Umbilical cord (tissue), 2 donors: ENCODE data around the gene APMAP. TPM values are rescaled to one million over a fixed set of nuclear protein-coding genes. Genes with fewer than 3 reads are reported as not detected.

Source experiments
- DNase-seq: peaks from one replicate; pipeline ENCODE4 v3.0.0-alpha.2; 2015; ENCODE audit warnings: low spot score
- total RNA-seq: library from RNA; depleted of rRNA; stranded (reverse); fragments of >200 nt; gene quantifications from one replicate; pipeline ENCODE4 v1.2.3, GENCODE V29; 2014; ENCODE audit warnings: low replicate concordance; ENCODE audit not compliant: insufficient read depth

APMAP gene
- total RNA-seq, 1 donor from 2014 or later: 34.2 TPM

- no peak for DNase-seq
These were observed 4.4 kb downstream of the APMAP start for GRCh38 chr20:24987873-24988835.

DNA sequence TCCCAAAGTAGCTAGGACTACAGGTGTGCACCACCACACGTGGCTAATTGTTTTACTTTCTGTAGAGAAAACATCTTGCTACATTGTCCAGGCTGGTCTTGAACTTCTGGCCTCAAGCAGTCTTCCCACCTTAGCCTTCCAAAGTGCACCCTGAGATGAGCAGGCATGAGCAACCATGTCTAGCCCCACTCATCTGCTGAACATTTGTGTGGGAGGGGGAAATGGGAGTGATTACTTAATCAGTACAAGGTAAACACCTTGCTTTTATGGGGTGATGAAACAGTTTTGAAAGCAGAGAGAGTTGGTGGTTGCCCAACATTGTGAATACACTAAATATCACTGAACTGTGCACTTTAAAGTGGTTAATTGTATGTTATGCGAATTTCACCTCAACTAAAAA is 5.3 kb downstream of the APMAP start:
- no peak for DNase-seq

DNA sequence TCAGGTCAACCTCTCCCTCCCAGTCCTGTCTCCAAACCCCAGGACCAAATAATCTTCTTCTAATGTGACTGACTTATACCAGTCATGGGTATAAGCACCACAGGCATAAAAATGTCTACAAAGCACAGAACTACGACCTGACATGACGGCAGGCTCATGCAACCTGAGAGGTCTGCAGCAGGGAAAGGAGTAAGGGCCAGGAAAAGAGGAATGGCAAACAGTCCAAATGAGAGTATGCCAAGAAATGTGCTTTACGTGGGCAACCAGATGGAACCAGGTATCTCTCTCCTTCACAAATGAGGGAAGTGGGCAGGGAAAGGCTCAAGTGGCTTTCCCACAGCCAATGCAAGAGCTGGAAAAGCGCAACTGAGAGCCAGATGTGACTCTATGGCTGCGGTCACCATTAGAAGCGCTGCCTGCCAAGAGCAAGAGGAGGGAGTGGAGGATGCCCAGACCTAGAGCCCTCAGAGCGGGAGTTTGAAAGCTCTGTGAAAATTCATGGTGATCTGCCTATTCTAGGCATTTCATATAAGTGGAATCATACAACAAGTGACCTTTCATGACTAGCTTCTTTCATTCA is 6.0 kb downstream of the APMAP start:
- no peak for DNase-seq

DNA sequence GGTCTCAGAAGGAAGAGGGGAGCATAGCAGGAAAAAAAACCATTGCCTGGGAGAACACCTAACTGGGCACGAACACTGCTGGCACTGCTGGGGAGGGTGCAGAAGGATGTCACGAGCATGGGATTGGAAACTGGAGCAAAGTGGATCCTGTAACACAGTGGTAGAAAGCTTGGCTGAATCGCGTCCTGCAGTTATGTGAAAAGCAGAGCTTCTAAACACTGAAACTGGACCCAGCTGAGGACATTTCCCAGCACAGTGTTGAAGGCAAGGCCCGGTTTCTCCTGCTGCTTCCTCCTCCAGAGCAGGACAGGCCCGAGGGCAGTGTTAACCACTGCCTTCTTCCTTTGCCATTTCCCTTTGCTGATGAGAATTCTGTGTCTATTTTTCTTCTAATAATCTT is 6.7 kb downstream of the APMAP start:
- no peak for DNase-seq

DNA sequence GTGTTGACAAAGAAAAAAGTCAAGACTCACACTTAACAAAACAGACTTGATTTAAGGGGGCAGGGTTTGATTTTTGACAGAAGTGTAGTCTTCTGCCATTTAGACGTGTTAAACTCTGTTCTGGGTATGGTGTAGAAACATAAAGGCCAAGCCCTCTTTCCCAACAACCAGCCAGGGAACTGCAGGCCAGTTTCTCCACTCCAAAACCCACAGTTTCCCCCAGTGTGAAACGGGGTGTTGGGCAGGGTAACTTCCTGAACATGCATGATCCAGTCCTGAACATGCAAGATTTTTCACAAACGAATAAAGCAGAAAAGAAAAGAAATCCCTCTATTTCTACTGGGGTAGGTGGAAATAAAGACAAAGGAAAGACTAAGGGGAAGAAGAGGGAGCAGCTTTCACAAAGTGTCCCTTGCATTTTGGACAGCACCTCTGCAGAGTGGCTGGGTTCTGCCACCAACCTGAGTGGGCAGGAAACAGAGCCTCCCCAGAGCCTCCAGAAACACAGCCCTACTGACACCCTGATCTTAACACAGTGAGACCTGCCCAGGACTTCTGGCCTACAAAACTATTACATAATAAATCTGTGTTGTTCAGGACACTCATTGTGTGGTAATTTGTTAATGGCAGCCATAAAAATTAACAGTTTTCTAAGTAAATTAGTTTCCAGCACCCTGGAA is 7.5 kb downstream of the APMAP start:
- DNase-seq: no peak

- no peak for DNase-seq
These were observed 8.7 kb downstream of the APMAP start for GRCh38 chr20:24983896-24984295.

- DNase-seq: no peak
These were observed 10.8 kb downstream of the APMAP start for GRCh38 chr20:24981790-24982189.

DNA sequence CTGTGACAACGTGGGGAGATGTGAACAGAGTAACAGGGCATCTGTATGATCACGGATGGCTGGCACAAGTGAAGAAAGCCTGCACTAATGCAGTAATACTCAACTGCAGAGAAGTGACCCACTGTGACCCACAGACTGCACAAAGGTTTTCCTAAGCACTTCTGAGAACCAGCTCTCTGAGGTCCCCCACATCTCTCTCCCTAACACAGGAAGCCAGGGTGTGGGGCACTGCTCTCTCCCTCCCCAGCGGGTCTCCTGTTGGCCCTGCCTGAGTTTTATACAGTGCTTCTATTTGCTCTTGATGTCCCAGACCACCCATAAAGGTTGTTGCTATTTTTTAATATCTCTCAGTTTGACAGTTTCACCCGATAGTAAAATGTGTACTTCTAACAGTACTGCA is 11.3 kb downstream of the APMAP start:
- no peak for DNase-seq

- DNase-seq: no peak
These were observed 12.1 kb downstream of the APMAP start for GRCh38 chr20:24980291-24981053.

DNA sequence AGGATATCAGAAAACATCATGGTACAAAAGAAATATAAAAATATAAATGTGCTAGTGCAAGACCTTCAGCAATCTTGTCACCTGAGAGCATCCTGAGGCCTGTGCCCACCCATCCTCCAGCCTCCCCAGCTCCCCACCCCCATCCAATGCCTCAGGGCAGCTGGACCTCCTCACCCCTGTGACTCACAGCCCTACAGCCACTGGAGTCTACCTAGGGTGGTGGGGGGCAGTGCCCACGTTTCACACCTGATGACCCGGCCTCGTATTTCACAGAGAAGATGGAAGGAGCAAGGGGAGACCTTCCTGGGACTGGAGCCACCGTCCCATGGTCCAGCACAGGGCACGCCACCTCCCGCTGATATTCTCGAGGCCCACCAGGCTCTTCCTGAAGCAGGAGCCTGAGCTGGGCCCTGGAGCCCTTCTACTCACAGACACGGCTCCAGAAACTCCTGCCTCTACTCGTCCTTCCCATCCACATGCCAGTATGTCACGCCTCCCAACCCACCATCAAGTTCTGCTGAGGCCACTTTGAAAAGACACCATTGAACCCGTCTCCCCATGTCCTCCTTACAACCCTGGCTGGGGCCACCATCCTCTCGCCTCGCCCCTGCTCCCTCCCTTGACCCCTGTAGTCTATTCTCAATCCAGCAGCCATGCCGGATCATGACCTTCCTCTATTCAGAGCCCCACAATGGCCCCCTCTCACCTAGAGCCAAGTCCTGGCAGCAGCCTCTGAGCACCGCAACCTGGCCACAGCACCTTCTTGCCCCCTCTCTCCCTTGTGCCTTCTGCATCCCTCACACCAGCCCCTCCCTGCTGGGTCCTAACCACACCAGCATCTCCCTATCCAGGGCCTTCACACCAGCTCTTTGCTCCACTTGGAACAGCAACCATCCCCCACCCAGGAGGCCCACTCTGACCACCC is 13.3 kb downstream of the APMAP start:
- no peak for DNase-seq

DNA sequence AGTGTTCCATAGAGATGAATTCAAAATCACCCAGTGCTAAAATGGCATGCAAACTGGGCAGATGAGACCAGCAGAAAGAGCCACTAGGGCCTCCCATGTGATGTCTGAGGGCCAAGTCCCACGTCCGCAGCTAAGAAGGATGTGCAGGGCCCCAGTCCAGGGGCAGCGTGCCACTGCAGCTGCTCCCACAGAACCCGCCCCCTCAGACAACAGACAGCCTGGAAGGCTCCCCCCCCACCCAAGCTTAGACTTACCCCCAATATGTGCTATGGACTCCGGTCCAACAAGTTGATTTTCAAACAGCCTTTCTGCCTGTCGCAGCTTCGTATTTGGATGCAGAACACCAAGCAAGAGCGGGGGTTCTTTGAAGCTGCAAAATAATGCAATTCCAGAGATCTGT is 14.0 kb downstream of the APMAP start:
- no peak for DNase-seq

GRCh38 chr20:24977797-24978196 is 14.8 kb downstream of the APMAP start:
- DNase-seq: no peak

- DNase-seq: no peak
These were observed 15.2 kb downstream of the APMAP start for GRCh38 chr20:24977336-24977735.

GRCh38 chr20:24972341-24972740 is 20.2 kb downstream of the APMAP start:
- no peak for DNase-seq

DNA sequence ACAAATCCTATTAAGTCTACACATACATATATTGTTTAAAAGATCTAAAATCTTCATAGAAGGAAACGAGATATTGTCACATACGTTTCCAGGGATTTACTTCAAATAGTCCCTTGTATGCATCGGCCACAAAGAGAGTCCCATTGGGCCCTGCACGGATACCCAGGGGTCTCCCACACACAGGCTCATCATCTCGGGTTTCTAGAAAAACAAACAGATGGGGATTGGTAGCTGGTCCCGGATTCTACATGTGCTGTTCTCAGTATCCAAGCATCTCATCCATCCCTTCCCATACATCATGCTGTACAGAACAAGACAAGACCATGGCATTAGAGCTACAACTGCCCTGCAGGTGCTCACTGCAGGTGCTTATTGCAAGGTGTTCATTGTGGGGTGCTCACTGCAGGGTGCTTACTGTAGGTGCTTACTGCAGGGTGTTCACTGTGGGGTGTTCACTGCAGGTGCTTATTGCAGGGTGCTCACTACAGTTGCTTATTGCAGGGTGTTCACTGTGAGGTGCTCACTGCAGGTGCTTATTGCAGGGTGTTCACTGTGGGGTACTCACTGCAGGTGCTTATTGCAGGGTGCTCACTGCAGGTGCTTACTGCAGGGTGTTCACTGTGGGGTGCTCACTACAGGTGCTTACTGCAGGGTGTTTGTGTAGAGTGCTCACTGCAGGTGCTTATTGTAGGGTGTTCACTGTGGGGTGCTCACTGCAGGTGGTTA is 21.0 kb downstream of the APMAP start:
- no peak for DNase-seq

DNA sequence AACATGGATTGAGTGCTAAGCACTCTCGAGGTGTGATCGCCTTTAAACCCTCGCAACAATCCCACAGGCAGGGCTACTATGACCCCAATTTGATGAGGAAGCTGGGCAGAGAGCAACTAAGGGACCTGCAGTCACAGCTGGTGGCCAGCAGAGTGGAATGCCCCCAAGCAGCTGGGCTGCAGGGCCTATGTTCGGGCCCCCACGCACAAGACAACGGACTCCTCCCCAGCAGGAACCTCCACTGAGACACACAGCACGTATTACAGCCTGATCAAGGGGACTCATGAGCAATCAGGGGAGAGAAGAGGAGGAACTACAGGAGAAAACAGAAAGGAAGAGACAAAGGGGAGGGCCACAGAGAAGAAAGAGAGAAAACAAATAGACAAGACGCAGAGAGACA is 21.8 kb downstream of the APMAP start:
- no peak for DNase-seq

DNA sequence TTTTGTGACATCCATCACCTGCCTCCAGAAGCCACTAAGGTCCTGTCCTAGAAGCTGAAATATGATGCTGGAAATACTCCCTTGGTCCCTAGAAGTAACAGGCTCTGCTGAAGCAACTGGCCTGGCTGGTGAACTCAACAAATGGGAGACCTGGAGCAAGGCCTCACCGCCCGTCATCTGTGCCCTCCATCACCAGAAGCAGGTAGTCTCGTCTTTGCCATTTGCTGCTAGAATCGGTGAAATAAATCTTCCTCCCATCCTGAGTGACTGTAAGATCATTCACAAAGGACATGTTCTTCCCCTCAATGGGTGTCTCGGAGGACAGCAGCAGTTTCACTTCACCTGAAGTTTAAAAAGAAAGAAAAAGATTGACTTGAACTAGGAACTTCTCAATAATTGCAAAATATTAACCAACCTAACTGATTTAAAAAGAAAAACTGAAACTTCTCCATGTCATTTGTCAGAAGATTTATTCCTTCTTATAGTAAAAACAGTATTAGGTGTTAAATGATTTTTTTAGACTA is 22.5 kb downstream of the APMAP start:
- DNase-seq: no peak

- DNase-seq: no peak
These were observed 23.1 kb downstream of the APMAP start for GRCh38 chr20:24969186-24970029.

GRCh38 chr20:24968278-24968800 is 24.2 kb downstream of the APMAP start:
- no peak for DNase-seq
